Renal pelvis (tissue), 4 donors: ENCODE results near the gene HRCT1. TPM values are rescaled to one million over a fixed set of nuclear protein-coding genes. Genes with fewer than 3 reads are reported as not detected.
"Not testable (repeated sequence)": the region's sequence is repeated elsewhere in the genome, so short reads cannot be mapped to it uniquely, and the experiment has no call there.

ENCODE experiments used
- DNase-seq: peaks from one replicate; pipeline ENCODE4 v3.0.0-alpha.2; 2013
- polyA plus RNA-seq, 3 donors: library from polyadenylated mRNA; unstranded; fragments of 120-200 nt; gene quantifications; one replicate each; pipeline ENCODE4 v1.2.1, GENCODE V29; 2013; ENCODE audit not compliant: insufficient read length in 3 of 3

The HRCT1 gene
- polyA plus RNA-seq, 3 donors: 0.64 TPM; not detected in 2

DNA sequence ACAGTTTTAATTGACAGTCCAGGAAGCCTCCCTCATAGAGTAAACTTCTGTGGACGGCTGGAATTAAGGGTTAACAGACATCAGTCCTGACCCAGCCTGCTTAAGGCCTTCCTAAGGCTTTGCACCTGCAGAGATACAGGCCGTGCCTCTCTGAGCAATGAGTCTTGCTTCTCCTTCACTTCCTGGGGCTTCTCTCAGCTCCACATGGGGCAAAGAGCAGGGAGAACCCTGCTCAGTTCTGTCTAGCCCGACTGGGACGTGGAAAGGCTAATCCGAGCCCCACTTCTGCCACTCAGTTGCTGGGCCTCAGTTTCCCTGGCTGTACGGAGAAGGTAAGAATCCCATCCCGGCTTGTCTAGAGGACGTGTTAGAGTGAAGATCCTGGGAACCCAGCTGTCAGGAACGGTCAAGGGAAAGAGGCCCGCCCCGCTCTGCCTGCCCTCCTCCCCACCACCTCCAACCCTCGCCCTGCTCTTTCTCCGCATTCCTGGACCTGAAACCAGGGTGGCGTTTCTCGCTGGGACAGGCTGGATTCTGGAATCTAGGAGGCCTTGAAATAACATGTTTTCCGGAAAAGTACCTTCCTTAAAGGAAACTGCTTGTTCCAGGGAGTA is 9.8 kb downstream of the HRCT1 start:
- DNase-seq: no peak

- no peak for DNase-seq
These were observed 11.3 kb downstream of the HRCT1 start for GRCh38 chr9:35917261-35917660.

- no peak for DNase-seq
These were observed 12.8 kb downstream of the HRCT1 start for GRCh38 chr9:35918780-35919179.

- DNase-seq: no peak
These were observed 13.4 kb downstream of the HRCT1 start for GRCh38 chr9:35919212-35920008.

- DNase-seq: no peak
These were observed 14.1 kb downstream of the HRCT1 start for GRCh38 chr9:35920051-35920620.

DNA sequence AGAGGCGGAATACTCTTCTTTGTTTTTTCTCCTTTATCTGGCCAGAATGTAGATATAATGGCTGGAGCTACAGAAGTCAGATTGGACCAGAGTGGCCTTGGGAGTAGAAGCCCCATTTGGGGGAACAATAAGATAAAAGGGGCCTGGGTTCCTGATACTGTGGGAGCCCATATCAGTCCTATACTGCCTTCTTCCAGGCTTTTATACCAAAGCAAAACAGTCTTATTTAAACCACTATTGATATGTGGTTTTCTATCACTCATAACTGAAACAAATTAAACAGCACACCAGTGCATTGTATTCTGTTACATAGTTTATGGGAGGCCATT is 17.6 kb downstream of the HRCT1 start:
- no peak for DNase-seq

DNA sequence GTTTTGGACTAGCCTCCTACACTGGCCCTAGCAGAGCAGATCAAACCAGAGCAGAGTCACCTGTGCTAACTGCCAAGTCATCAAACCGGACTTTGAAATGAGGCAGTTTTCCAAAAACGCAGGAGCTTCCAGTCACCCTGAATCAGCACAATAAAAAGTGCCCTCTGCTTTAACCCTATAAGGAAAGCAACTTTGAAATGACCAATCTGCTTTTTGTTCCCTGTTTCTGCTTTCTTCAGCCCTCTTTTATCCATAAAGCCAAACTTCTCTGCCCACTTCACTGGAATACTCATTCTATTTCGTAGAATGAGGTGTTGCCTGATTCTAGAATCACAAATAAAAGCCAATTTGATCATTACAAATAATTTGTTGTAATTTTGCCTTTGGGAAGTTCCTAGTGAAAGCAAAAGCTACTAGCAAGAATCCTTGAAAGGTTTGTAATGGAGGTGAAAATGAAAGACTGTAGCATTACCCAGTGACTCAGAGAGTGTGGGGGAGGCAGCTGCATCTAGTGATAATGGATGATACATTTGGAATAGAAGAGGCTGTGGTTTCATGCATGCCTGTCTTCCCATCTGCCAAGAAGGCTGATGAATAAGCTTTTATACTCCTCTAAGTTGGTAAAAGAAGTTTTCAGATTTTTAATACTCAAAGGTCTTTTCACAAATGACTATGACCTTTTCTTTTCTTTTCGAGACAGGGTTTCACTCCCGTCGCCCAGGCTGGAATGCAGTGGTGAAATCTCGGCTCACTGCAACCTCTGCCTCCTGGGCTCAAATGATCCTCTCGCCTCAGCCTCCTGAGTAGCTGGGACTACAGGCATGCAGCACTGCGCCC is 18.1 kb downstream of the HRCT1 start:
- DNase-seq: peak; percentile 58

DNA sequence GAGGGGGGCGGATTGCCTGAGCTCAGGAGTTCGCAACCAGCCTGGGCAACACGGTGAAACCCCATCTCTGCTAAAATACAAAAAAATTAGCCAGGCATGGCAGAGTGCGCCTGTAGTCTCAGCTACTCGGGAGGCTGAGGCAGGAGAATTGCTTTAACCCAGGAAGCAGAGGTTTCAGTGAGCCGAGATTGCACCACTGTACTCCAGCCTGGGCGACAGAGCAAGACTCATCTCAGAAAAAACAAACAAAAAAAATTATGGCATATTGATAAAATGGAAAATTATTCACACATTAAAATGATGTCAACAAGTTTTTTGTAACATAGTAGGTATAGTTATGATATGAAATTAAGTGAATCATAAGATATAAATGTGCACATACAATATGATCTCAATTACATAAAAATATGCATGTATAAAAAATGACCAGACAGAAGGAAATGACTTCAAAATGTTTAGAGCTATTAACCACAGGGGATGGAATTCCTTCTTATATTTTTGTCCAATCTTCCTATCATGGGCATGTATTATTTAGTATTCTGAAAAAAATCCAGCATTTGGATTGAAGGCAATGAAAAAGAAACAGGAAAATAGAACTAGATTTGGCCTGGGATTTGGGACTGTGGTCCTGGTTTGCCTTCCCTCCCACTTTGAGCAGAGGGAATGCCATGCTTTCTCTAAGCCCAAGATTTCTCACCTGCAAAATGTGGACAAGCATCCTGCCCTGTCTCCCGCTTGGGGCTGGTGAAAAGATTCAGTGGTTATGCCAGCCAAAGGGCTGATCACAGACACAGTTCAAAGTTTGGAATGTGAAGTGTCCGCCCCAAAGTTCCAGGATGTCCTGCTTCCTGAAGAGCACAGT is 22.8 kb downstream of the HRCT1 start:
- no peak for DNase-seq

DNA sequence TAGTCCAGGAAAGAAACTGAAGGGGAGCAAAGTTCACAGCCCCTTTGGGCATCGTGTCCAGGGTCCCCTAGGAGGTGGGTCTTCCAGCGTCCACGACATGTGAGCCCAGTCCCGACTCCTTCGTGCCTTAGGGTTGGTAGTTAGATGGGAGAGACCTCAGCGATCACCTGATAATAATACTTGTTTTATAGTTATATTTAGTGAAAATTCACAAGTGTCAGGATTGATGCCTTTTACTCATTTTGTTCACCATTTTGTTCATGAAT is 23.4 kb downstream of the HRCT1 start:
- no peak for DNase-seq

DNA sequence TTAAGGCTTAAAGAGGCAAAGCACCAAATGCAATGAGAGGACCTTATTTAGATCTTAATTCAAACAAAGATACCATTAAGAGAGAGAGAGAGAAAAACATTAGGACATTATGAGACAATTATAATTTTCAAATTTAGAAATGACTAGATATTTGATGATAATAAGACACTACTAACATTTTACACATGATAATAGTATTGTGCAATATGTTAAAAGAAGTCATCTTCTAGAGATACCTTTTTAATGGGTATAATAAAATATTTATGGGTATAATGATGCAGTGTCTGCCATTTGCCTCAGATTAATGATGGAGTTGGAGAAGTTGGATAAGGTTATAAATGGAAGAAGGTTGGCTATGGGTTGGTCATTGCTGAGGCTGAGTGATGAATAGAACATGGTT is 24.5 kb downstream of the HRCT1 start:
- DNase-seq: no peak

GRCh38 chr9:35930989-35931388 is 25.0 kb downstream of the HRCT1 start:
- no peak for DNase-seq

DNA sequence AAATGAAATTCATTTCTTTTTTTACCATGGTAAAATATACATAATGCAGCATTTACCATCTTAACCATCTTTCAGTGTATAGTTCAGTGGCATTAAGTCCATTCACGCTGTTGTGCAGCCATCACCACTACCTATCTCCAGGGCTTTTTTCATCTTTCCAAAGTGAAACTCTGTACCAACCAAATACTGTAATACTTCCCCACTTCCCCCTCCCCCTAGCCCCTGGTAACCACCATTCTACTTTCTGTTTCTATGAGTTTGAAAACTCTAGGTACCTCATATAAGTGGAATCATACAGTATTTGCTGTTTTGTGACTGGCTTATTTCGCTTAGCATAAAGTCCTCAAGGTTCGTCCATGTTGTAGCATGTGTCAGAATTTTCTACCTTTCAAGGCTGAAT is 26.7 kb downstream of the HRCT1 start:
- no peak for DNase-seq

DNA sequence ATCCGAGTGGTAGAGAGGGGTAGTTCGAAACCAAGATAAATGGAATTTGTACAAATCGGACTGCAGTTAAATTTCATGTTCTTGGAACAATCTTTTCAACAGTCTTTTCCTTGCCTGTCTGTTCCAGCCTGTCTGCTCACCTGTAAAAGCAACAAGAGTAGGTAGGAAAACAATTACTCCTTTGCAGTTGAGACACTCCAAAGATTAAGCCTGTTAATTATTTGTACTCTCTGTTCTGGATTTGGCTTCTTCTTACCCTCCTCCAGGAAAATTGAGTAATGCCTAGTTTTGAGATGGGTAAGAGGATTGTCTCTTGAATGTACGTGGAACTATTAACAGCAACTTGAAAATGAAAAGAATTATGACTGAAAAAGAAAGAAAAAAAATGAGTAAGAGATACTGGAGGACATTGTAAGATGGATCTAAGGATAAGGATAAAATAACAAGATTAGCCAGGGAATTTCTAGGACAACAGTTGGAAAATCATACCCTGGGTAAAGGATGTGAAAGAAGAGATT is 27.6 kb downstream of the HRCT1 start:
- no peak for DNase-seq

DNA sequence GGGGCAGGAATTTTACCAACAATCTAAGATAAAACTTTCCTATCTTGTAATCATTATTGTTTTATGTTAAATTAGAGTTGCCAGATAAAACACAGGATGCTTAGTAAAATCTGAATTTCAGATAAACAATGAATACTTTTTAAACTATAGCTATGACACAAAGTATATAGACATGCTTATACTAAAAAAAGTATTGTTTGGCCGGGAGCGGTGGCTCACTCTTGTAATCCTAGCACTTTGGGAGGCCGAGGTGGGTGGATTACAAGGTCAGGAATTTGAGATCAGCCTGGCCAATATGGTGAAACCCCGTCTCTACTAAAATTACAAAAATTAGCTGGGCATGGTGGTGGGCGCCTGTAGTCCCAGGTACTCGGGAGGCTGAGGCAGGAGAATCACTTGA is 28.1 kb downstream of the HRCT1 start:
- DNase-seq: not testable (repeated sequence)

- DNase-seq: no peak
These were observed 29.3 kb downstream of the HRCT1 start for GRCh38 chr9:35935261-35935660.

GRCh38 chr9:35935755-35936509 is 29.9 kb downstream of the HRCT1 start:
- no peak for DNase-seq

GRCh38 chr9:35937227-35937626 is 31.2 kb downstream of the HRCT1 start:
- DNase-seq: no peak

DNA sequence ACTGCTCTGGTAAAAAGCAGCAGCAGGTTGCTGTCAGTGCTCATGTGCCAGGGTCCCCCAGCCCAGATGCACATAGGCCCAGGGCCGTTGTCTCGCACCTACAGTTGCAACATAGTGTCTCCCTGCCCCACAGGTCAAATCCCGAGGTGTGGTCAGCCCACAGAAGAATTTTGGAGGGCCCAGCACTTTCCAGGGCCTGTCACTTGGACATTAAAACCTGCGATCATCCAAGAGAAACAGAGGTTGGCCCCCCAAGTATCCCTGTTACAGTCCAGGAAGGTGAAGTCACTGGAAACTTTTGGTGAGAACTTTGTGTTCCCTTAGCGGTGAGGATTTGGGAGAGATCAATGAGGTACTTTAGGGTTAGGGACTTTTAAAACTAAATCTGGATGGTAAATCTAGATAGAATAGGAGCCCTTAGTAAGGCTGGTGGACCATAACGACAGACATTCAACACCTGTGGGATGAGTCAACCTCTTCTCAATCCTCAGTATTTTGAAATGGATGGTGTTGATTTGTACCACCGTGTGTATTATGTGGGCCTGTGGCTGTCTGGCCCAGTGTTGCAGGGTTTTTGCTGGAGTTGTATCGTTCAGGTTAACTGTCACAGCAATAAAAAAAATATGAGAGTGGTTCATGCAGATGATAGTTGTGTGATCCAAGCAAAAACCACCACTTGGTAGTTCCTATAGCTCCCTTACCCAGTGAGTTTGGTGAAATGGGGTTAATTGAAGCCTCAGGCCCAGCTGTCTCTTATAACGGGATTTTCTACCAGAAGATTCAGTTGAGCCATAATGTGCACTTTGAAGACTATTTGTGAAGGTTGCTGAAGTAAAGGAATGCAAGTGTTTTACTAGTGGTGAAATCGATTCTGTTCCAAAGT is 32.7 kb downstream of the HRCT1 start:
- DNase-seq: no peak

DNA sequence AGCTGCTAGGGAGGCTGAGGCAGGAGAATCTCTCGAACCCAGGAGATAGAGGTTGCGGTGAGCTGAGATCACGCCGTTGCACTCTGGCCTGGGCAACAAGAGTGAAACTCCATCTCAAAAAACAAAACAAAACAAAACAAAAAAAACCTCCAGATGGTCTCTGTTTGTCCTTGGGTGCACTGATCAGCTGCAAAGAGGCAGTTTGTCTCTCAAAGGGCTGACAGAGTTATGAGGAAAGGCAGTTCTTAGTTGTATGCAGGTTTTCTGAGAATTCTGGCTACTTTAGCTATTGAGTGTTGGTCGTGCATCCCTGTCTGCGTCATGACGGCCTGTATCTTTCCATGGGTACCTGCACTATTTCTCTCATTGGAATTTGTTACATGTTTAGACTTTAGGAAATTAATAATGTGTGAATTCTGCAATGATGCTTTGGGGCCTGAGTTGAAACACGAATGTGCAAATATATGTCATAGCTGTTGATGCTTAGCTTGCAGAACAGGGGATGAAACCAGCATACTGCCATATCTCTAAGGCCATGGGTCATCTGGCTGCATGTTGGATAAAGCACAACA is 33.8 kb downstream of the HRCT1 start:
- DNase-seq: no peak
